GM19397 (cell line): ENCODE data around the gene PRAMEF20.

Experiments
- ATAC-seq: cut with Tn5 transposase; IDR thresholded peaks from one replicate; pipeline ENCODE4 v1.9.1; 2021; ENCODE audit warnings: mild to moderate bottlenecking, moderate library complexity; ENCODE audit not compliant: unreplicated experiment

PRAMEF20 gene

GRCh38 chr1:13461977-13462376, 51.7 kb downstream of the PRAMEF20 start:
- no peak for ATAC-seq

- ATAC-seq: no peak
Measured at GRCh38 chr1:13462682-13463081, 52.4 kb downstream of the PRAMEF20 start.

- ATAC-seq: no peak
Measured at GRCh38 chr1:13465515-13465914, 55.3 kb downstream of the PRAMEF20 start.

- no peak for ATAC-seq
Measured at GRCh38 chr1:13469343-13469742, 59.1 kb downstream of the PRAMEF20 start.
